H1 (cell line): ENCODE measurements around the gene BBS12. TPM values are rescaled to one million over a fixed set of nuclear protein-coding genes. Genes with fewer than 3 reads are reported as not detected.

Experiments used
- CTCF ChIA-PET: fragments of 300-600 bp; sonication (Branson Sonifier 250); formaldehyde crosslinking; loops from one replicate; lab custom pipeline; 2021; ENCODE audit not compliant: partially characterized antibody; lab: Charles Lee
- POLR2A ChIA-PET: fragments of 300-600 bp; sonication (Branson Sonifier 250); formaldehyde crosslinking; loops from one replicate; lab custom pipeline; 2021; ENCODE audit warnings: inconsistent platforms; ENCODE audit not compliant: partially characterized antibody; lab: Charles Lee
- DNase-seq, 2 experiments: peaks; one replicate each; pipeline versions ENCODE4 v3.0.0 to v3.0.0-alpha.2; 2010 to 2022; ENCODE audit warnings: low spot score in 2 of 2, low read depth in 1 of 2, mixed read lengths in 1 of 2
- FAIRE-seq: peaks from 2 replicates; lab custom pipeline; 2011; peaks lifted over from hg19 to GRCh38; lab: Jason Lieb, UNC
- H2AFZ ChIP-seq: 2 replicates; pipeline ENCODE4 v1.8.1; 2012; ENCODE audit warnings: low read length, inconsistent platforms
- H2AK5ac ChIP-seq: 2 replicates; pipeline ENCODE4 v1.6.1; 2013; ENCODE audit warnings: low read depth, low read length
- H2BK120ac ChIP-seq: replicated peaks from 2 replicates; pipeline ENCODE3; 2013; ENCODE audit warnings: low read depth, low read length, inconsistent platforms
- H2BK12ac ChIP-seq: 2 replicates; pipeline ENCODE4 v1.6.1; 2013; ENCODE audit warnings: low read depth, low read length
- H2BK15ac ChIP-seq: 2 replicates; pipeline ENCODE4 v1.6.1; 2013; ENCODE audit warnings: low read length
- H2BK20ac ChIP-seq: 2 replicates; pipeline ENCODE4 v1.6.1; 2013; ENCODE audit warnings: low read length
- H2BK5ac ChIP-seq: 2 replicates; pipeline ENCODE4 v1.6.1; 2013; ENCODE audit warnings: low read depth, low read length
- H3K14ac ChIP-seq: 2 replicates; pipeline ENCODE4 v1.6.1; 2013; ENCODE audit warnings: inconsistent platforms; ENCODE audit not compliant: insufficient read length
- H3K18ac ChIP-seq: 2 replicates; pipeline ENCODE4 v1.6.1; 2013; ENCODE audit warnings: low read length; ENCODE audit errors: extremely low read depth
- H3K23ac ChIP-seq: 2 replicates; pipeline ENCODE4 v1.6.1; 2013; ENCODE audit warnings: inconsistent platforms; ENCODE audit not compliant: insufficient read length
- H3K23me2 ChIP-seq: 2 replicates; pipeline ENCODE4 v1.6.1; 2013; ENCODE audit warnings: low read depth, low read length
- H3K27ac ChIP-seq: 2 replicates; pipeline ENCODE4 v1.6.1; 2011; ENCODE audit warnings: low read depth, low read length, inconsistent platforms
- H3K27me3 ChIP-seq, 4 experiments: replicated peaks in 1 of 4; 1 replicate in 1 of 4; 2 replicates in 3 of 4; pipeline versions ENCODE4 v1.6.1 to v1.8.1; 2011 to 2013; ENCODE audit warnings: low read length in 3 of 4, mild to moderate bottlenecking in 3 of 4, inconsistent platforms in 2 of 4, mixed read lengths in 2 of 4, moderate library complexity in 1 of 4; ENCODE audit not compliant: control insufficient read depth in 3 of 4, insufficient read depth in 3 of 4; ENCODE audit errors: extremely low read depth in 1 of 4
- H3K36me3 ChIP-seq, 4 experiments: 2 replicates each; pipeline versions ENCODE4 v1.6.1 to v1.8.1; 2011 to 2013; ENCODE audit warnings: mild to moderate bottlenecking in 4 of 4, low read length in 3 of 4, moderate library complexity in 2 of 4, control low read depth in 1 of 4, inconsistent platforms in 1 of 4; ENCODE audit not compliant: insufficient read depth in 4 of 4, control insufficient read depth in 2 of 4
- H3K4ac ChIP-seq: replicated peaks from 2 replicates; pipeline ENCODE3; 2013; ENCODE audit warnings: low read length, low read depth, mixed read lengths, inconsistent platforms; ENCODE audit not compliant: insufficient read length
- H3K4me1 ChIP-seq, 4 experiments: replicated peaks in 1 of 4; 1 replicate in 1 of 4; 2 replicates in 3 of 4; pipeline versions ENCODE4 v1.6.1 to v1.8.1; 2011 to 2013; ENCODE audit warnings: low read length in 3 of 4, inconsistent platforms in 2 of 4, mixed read lengths in 1 of 4; ENCODE audit not compliant: insufficient read depth in 4 of 4, control insufficient read depth in 3 of 4
- H3K4me2 ChIP-seq, 2 experiments: 2 replicates each; pipeline versions ENCODE4 v1.6.1 to v1.8.1; 2011 to 2013; ENCODE audit warnings: low read depth in 2 of 2, low read length in 2 of 2, control low read depth in 1 of 2, inconsistent platforms in 1 of 2, mild to moderate bottlenecking in 1 of 2; ENCODE audit not compliant: insufficient read depth in 1 of 2
- H3K4me3 ChIP-seq, 4 experiments: fragments of 200-600, 300-600 bp in 1 of 4; sonication (generic), shearing (Covaris generic), sonication (Bioruptor Twin) in 1 of 4; 2 replicates each; pipeline versions ENCODE4 v1.5.1 to v1.8.1; 2011 to 2016; ENCODE audit warnings: low read length in 4 of 4, low read depth in 3 of 4, control low read depth in 2 of 4, inconsistent platforms in 2 of 4, mild to moderate bottlenecking in 2 of 4, mixed read lengths in 1 of 4, moderate library complexity in 1 of 4; ENCODE audit not compliant: insufficient read depth in 2 of 4; ENCODE audit errors: extremely low read depth in 1 of 4
- H3K56ac ChIP-seq: replicated peaks from 2 replicates; pipeline ENCODE3; 2013; ENCODE audit warnings: low read depth, mild to moderate bottlenecking, mixed read lengths, low read length, inconsistent platforms; ENCODE audit not compliant: insufficient read length
- H3K79me1 ChIP-seq: 2 replicates; pipeline ENCODE4 v1.6.1; 2013; ENCODE audit warnings: low read depth, low read length, control low read depth
- H3K79me2 ChIP-seq, 2 experiments: 2 replicates each; pipeline versions ENCODE4 v1.6.1 to v1.8.1; 2012 to 2013; ENCODE audit warnings: low read length in 2 of 2, mild to moderate bottlenecking in 2 of 2, inconsistent platforms in 1 of 2; ENCODE audit not compliant: insufficient read depth in 2 of 2, control insufficient read depth in 1 of 2
- H3K9ac ChIP-seq, 4 experiments: replicated peaks in 1 of 4; 1 replicate in 1 of 4; 2 replicates in 3 of 4; pipeline versions ENCODE4 v1.6.1 to v1.8.1; 2011 to 2013; ENCODE audit warnings: low read depth in 3 of 4, low read length in 3 of 4, control low read depth in 2 of 4, mild to moderate bottlenecking in 2 of 4, moderate library complexity in 2 of 4, inconsistent platforms in 1 of 4; ENCODE audit errors: extremely low read depth in 1 of 4
- H3K9me3 ChIP-seq, 2 experiments: 2 replicates each; pipeline versions ENCODE4 v1.6.1 to v1.8.1; 2012 to 2013; ENCODE audit warnings: mild to moderate bottlenecking in 2 of 2, moderate library complexity in 2 of 2, control low read depth in 1 of 2, inconsistent platforms in 1 of 2, low read depth in 1 of 2, low read length in 1 of 2, mixed read lengths in 1 of 2; ENCODE audit not compliant: insufficient read depth in 2 of 2
- H4K20me1 ChIP-seq, 2 experiments: replicated peaks in 1 of 2; 2 replicates each; pipeline versions ENCODE3 to v1.8.1; 2011 to 2013; ENCODE audit warnings: inconsistent platforms in 2 of 2, low read length in 2 of 2, mild to moderate bottlenecking in 1 of 2; ENCODE audit not compliant: insufficient read depth in 2 of 2, control insufficient read depth in 1 of 2
- H4K5ac ChIP-seq: 2 replicates; pipeline ENCODE4 v1.6.1; 2013; ENCODE audit warnings: low read length, low read depth, mixed read lengths, inconsistent platforms; ENCODE audit not compliant: insufficient read length
- H4K8ac ChIP-seq: 2 replicates; pipeline ENCODE4 v1.8.0; 2013; ENCODE audit warnings: mild to moderate bottlenecking, moderate library complexity, low read length, inconsistent platforms; ENCODE audit not compliant: insufficient read depth; ENCODE audit errors: extremely low read depth
- H4K91ac ChIP-seq: replicated peaks from 2 replicates; pipeline ENCODE3; 2013; ENCODE audit warnings: low read length, mixed read lengths, inconsistent platforms; ENCODE audit not compliant: insufficient read length
- CBX8 ChIP-seq: fragments of 300-800, 300-1000 bp; sonication (generic); IDR thresholded peaks from 2 replicates; pipeline ENCODE4 v1.7.1; 2016; ENCODE audit warnings: low read depth, low read length, borderline replicate concordance
- CTBP2 ChIP-seq: IDR thresholded peaks from 2 replicates; pipeline ENCODE4 v1.7.0; 2011; ENCODE audit warnings: borderline replicate concordance, mild to moderate bottlenecking, moderate library complexity, mixed read lengths, low read length; ENCODE audit not compliant: insufficient read depth, insufficient read length
- E2F6 ChIP-seq: IDR thresholded peaks from 2 replicates; pipeline ENCODE4 v1.6.1; 2012; ENCODE audit warnings: inconsistent platforms
- EGR1 ChIP-seq: IDR thresholded peaks from 2 replicates; pipeline ENCODE4 v1.6.1; 2011; ENCODE audit warnings: low read depth, low read length, borderline replicate concordance
- GTF2F1 ChIP-seq: IDR thresholded peaks from 2 replicates; pipeline ENCODE4 v1.6.1; 2012; ENCODE audit warnings: low read depth, low read length, improper control_type of control experiment, borderline replicate concordance
- JUN ChIP-seq: IDR thresholded peaks from 2 replicates; pipeline ENCODE4 v1.6.1; 2011; ENCODE audit warnings: low read depth, mild to moderate bottlenecking, improper control_type of control experiment, low read length
- PHF8 ChIP-seq: fragments of 200-600 bp; sonication (generic); conservative IDR thresholded peaks from 2 replicates; pipeline ENCODE4 v1.7.1; 2012; ENCODE audit warnings: low read depth, mild to moderate bottlenecking, inconsistent platforms, low read length, moderate library complexity
- POU5F1 ChIP-seq: IDR thresholded peaks from 2 replicates; pipeline ENCODE4 v1.6.1; 2011; ENCODE audit warnings: low read depth, mild to moderate bottlenecking, low read length, moderate library complexity
- RFX5 ChIP-seq: IDR thresholded peaks from 2 replicates; pipeline ENCODE4 v1.6.1; 2011; ENCODE audit warnings: low read depth, low read length, improper control_type of control experiment, borderline replicate concordance
- TAF1 ChIP-seq: IDR thresholded peaks from 2 replicates; pipeline ENCODE4 v1.6.1; 2011; ENCODE audit warnings: mild to moderate bottlenecking, low read depth, low read length
- TBP ChIP-seq: IDR thresholded peaks from 2 replicates; pipeline ENCODE4 v1.6.1; 2011; ENCODE audit warnings: low read depth, low read length, improper control_type of control experiment
- ZNF274 ChIP-seq: IDR thresholded peaks from 2 replicates; pipeline ENCODE4 v1.7.0; 2012; ENCODE audit warnings: low read length, borderline replicate concordance; ENCODE audit errors: extremely low read depth
- WGBS, 2 experiments: shearing (Covaris generic) in 1 of 2; methylation state at CpG; one replicate each; pipeline versions ENCODE4 v1.1.6 to v1.1.7; 2013 to 2015; ENCODE audit warnings: low lambda C conversion rate in 2 of 2, mixed read lengths in 2 of 2, inconsistent platforms in 1 of 2, low coverage in 1 of 2, missing lambda C conversion rate in 1 of 2; ENCODE audit not compliant: insufficient replicate concordance in 2 of 2, insufficient coverage in 1 of 2, insufficient read length in 1 of 2; ENCODE audit errors: extremely low coverage in 1 of 2, missing lambda C conversion rate in 1 of 2; 5-methylcytosine and 5-hydroxymethylcytosine counted together
- polyA plus RNA-seq, 7 experiments: library from polyadenylated mRNA; depleted of rRNA in 3 of 7; stranded (reverse) in 5 of 7; unstranded in 2 of 7; fragments of >200 nt in 5 of 7; fragments of 200-250 nt in 2 of 7; gene quantifications; 1 replicate in 5 of 7; 2 replicates in 1 of 7; 4 replicates in 1 of 7; pipeline versions ENCODE4 v1.2.1 to v1.2.3, GENCODE V29; 2011 to 2013; ENCODE audit warnings: missing spikeins in 2 of 7, mixed read lengths in 2 of 7
- total RNA-seq: library from RNA; stranded (reverse); fragmentation: NEBNext Ultra II Directional; extraction: Animal tissue kit (Norgen Biotek cat#: 25700); gene quantifications from 2 replicates; pipeline ENCODE4 v1.2.1, GENCODE V29; 2021

Gene BBS12
- total and polyA plus RNA-seq, 2 of the 8 experiments (the other 6 are each of a cell fraction or from before 2014, with no cell fraction given), result 0.88 to 2.6 TPM

DNA sequence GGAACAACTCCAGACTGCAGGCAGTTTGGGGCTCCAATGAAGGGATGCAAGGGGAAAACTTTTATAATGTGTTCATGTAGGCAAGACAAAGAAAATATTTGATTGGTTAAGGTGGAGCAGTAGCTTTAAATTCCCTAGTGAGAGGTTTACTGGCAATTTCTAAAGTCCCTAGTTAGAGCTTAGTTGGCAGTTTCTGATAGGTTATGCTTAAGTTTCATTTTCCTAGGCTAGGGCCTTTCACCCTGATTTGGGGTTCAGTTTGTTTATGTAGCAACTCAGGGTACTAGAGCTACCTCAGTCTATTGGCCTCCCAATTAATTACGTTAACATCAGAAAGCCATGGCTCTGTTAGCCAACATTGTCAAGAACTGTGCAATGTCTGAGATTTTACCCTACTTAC is 14.6 kb downstream of the BBS12 start:
- no peaks in the 10 kb centered on the region for H3K4me1 ChIP-seq

More for the DNA sequence above, 14.6 kb downstream of the BBS12 start:
- H2AK5ac ChIP-seq, result no peak overlapping the region
- no peak overlapping the region for H2BK20ac ChIP-seq
- H4K20me1 ChIP-seq, result no peaks in the 10 kb centered on the region
- H3K23ac ChIP-seq, result no peak overlapping the region
- 0 out of 2 replicates have a peak overlapping the region, but pooled peaks have one; percentile 7 for H2AFZ ChIP-seq
- H3K23me2 ChIP-seq, result no peaks in the 10 kb centered on the region
- H4K5ac ChIP-seq, result no peak overlapping the region
- 94% methylated on average over 1 of the region's 1 CpG; no CpG with 5 or more reads in 1 of the 2 experiments for WGBS, 2 experiments
- H2BK120ac ChIP-seq, result no peak overlapping the region
- H2BK5ac ChIP-seq, result no peak overlapping the region
- H3K4me3 ChIP-seq, result no peak overlapping the region
- TF ChIP-seq EGR1, result no peak
- TF ChIP-seq PHF8, result no peak
- no peak for TF ChIP-seq CTBP2
- no peak for TF ChIP-seq RFX5
- TF ChIP-seq POU5F1, result no peak
- no peak for TF ChIP-seq TBP
- no peak for TF ChIP-seq TAF1
- no peak for TF ChIP-seq GTF2F1
- no peak for TF ChIP-seq CBX8
- no peak for TF ChIP-seq ZNF274
- no peak for TF ChIP-seq E2F6
- no peak for TF ChIP-seq JUN
- no peak overlapping the region for H3K9ac ChIP-seq
- H4K91ac ChIP-seq, result no peak overlapping the region
- no peak overlapping the region for H4K8ac ChIP-seq
- H3K4ac ChIP-seq, result no peak overlapping the region
- H3K27ac ChIP-seq, result no peak overlapping the region
- no peaks in the 10 kb centered on the region for H3K9me3 ChIP-seq
- H3K14ac ChIP-seq, result no peak overlapping the region
- ChIA-PET CTCF (interaction anchor here (2.3 kb wide), 2 partner anchors 8 to 11 kb away, joined by 10 to 15 read pairs; no protein-coding TSS in a partner anchor), POLR2A (interaction anchor here (0.8 kb wide), 1 partner anchor 82 kb away, joined by 3 read pairs; no protein-coding TSS in a partner anchor)
- FAIRE-seq (no peak), DNase-seq (no peak)
- no peak overlapping the region for H3K4me2 ChIP-seq
- no peak overlapping the region for H2BK12ac ChIP-seq
- H3K79me2 ChIP-seq, result no peaks in the 10 kb centered on the region
- H3K36me3 ChIP-seq, result peaks cover 0 to under 1% (median 0%) of the 10 kb centered on the region in 4 experiments; a peak in 1 of 8 replicates
- H3K56ac ChIP-seq, result no peak overlapping the region
- no peaks in the 10 kb centered on the region for H3K27me3 ChIP-seq
- H3K79me1 ChIP-seq, result no peaks in the 10 kb centered on the region
- H2BK15ac ChIP-seq, result no peak overlapping the region
- H3K18ac ChIP-seq, result no peak overlapping the region
